Activated naive CD4-positive, alpha-beta T cell treated with anti-CD3 and anti-CD28 coated beads for 36 hours (primary cell): ENCODE measurements around the gene AP1S1. TPM values are rescaled to one million over a fixed set of nuclear protein-coding genes. Genes with fewer than 3 reads are reported as not detected.

ENCODE experiments used
- CTCF ChIA-PET: fragments of 350-600 bp; sonication (Branson Sonifier 250); formaldehyde crosslinking; loops from one replicate; lab custom pipeline; 2021; ENCODE audit warnings: antibody characterized with exemption; lab: Charles Lee
- DNase-seq: peaks from one replicate; pipeline ENCODE4 v3.0.0-alpha.2; 2020
- H3K27ac Mint-ChIP-seq: one replicate; pipeline ENCODE4 v1.8.0; 2021; ENCODE audit warnings: mild to moderate bottlenecking, mixed read lengths
- H3K27me3 Mint-ChIP-seq: one replicate; pipeline ENCODE4 v1.8.0; 2021; ENCODE audit warnings: low read depth, mixed read lengths
- H3K36me3 Mint-ChIP-seq: one replicate; pipeline ENCODE4 v1.8.0; 2021; ENCODE audit warnings: low read depth, mixed read lengths
- H3K4me1 Mint-ChIP-seq: one replicate; pipeline ENCODE4 v1.8.0; 2021; ENCODE audit warnings: low read depth, mixed read lengths
- H3K4me3 Mint-ChIP-seq: one replicate; pipeline ENCODE4 v1.8.0; 2021; ENCODE audit warnings: mild to moderate bottlenecking, moderate library complexity, mixed read lengths
- H3K9me3 Mint-ChIP-seq: one replicate; pipeline ENCODE4 v1.8.0; 2021; ENCODE audit warnings: mixed read lengths
- intact Hi-C: fragments of 100-400 bp; cut with micrococcal nuclease; formaldehyde crosslinking; loops from one replicate; pipeline ENCODE4 v1.15.1; 2023
- total RNA-seq, 2 experiments: library from RNA; stranded (reverse); gene quantifications; one replicate each; pipeline ENCODE4 v1.2.3, GENCODE V29; 2021

Gene AP1S1
- total RNA-seq, 2 experiments from 2014 or later = 40.6 to 43.5 TPM

DNA sequence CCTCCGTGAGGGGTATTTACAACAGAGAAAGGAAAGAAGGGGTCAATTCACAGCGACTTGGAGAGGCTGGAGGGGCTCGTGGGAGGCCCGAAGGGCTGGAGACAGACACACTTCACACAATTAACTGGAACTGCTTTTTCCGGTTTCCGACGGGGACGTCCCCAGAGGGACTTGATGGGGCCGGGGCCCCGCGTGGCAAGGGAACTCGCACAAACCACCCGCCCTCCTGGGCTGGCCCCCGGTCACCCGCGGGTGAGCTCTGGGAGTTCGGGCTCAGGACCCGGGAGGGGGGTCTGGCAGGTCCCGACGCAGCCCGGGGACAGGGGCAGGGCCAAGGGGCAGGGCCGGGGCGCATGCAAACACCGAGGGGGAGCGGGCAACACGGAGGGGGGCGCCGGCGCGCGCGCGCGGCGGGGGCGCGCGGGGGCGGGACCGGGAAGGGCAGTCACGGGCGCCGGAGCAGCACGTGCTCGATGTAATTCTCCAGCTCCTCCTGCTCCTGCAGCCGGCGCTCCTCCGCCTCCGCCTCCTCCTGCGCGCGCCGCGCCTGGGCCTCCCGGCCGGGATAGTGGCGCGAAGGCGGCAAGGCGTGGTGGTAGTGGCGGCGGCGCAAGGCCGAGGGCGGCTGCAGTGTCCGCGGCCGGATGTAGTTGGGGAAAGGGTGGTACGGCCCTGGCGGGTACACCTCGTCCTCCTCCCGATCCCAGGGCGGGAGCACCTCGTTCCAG is 8.4 kb downstream of the AP1S1 start:
- no peak for DNase-seq
- CTCF ChIA-PET = interaction anchor here (0.6 kb wide), 1 partner anchor 30 kb away, joined by 3 read pairs; no protein-coding TSS in a partner anchor
- H3K36me3 Mint-ChIP-seq = peaks cover 15% of the 10 kb centered on the region
- H3K4me3 Mint-ChIP-seq = peak overlapping the region; percentile 36
- H3K9me3 Mint-ChIP-seq = no peaks in the 10 kb centered on the region
- peaks cover 38% of the 10 kb centered on the region for H3K4me1 Mint-ChIP-seq
- intact Hi-C loops = loop anchor here (10.0 kb wide), 1 partner anchor 268 kb away; the partner anchor contains the start of gene ACHE
- H3K27me3 Mint-ChIP-seq = peaks cover 41% of the 10 kb centered on the region
- H3K27ac Mint-ChIP-seq = no peak overlapping the region

DNA sequence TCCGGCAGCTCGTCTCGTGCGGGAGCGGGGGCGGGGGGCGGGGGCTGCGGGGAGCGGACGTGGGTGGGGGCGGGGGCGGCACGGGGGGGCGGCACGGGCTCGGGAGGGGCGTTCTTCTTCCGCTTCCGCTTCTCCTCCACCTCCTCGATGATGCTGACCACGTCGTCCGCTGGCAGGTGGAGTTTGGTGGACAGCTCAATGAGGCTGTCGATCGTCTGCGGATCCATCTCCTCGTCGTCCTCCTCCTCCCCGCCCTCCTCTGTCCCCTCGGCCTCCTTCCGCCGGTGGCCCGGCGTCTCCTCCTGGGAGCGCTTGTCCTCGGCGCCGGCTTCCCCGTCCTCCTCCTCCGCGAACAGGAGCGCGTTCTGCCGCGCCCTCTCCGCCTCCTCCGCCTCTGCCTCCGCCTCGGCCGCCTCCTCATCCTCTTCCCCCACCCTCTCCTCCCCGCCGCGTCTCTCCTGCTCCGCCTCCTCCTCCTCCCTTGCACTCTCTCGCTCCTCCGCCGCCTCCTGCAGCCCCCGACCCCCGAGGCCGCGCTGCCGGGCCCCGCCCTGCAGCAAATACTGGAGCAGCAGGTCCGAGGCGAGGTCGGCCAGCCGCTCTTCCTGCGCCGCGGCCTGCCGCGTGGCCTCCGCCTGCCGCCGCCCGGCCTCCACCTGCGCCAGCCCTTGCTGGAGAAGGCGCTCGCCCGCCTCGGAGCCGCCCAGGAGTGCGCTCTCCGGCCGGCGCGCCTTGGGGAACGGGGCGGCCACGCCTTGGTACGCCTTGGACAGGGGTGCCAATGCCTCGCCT is 9.2 kb downstream of the AP1S1 start:
- intact Hi-C loops = loop anchor here (10.0 kb wide), 1 partner anchor 269 kb away; the partner anchor contains the start of gene ACHE
- peak; percentile 23 for DNase-seq
- Mint-ChIP-seq H3K27ac (no peak overlapping the region), H3K27me3 (peaks cover 45% of the 10 kb centered on the region), H3K36me3 (peaks cover 12% of the 10 kb centered on the region), H3K9me3 (no peaks in the 10 kb centered on the region), H3K4me1 (peaks cover 42% of the 10 kb centered on the region), H3K4me3 (peak overlapping the region; percentile 56)
- CTCF ChIA-PET = interaction anchor here (0.6 kb wide), 1 partner anchor 30 kb away, joined by 3 read pairs; no protein-coding TSS in a partner anchor

DNA sequence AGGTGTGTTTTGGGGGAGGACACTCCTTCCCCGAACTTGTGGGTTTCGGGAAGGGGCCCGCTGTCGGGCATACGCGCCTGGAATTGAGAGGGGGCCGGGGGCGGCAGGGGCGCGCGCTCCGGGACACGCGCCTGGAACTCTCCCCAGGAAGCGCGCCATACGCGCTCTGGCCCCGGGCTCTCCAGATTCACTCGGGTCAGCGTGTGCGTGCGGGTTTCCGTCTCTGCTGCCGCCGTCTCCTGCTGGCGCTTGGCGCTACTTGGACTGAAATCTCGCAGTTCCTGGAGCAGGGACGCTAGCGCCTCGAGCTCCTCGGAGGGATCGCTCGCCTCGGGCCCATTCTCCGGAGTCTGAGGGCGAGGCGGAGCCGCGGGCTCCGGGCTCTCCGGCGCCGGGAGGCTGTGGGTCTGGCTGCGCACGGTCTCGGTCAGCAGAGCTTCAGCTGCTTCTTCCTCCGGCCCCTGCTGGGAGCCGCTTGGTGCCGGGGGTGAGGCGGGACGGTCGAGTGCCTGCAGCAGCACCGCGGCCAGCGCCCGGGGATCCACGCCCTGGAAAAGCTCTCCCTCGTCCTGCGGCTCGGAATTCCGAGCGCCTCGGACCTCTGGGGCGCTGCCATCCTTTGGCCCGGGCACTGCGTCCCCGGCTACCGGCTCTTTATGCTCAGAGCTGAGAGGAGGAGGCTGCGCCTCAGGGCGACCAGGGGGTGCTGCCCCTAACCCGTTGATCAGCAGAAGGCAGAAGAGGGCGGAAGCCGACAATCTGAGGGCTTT is 10.0 kb downstream of the AP1S1 start:
- H3K27me3 Mint-ChIP-seq = peaks cover 50% of the 10 kb centered on the region
- CTCF ChIA-PET = no interaction called here
- H3K36me3 Mint-ChIP-seq = peaks cover 8% of the 10 kb centered on the region
- no peak overlapping the region for H3K27ac Mint-ChIP-seq
- DNase-seq = no peak
- no peak overlapping the region for H3K4me3 Mint-ChIP-seq
- intact Hi-C loops = loop anchor here (10.0 kb wide), 1 partner anchor 269 kb away; the partner anchor contains the start of gene ACHE
- no peaks in the 10 kb centered on the region for H3K9me3 Mint-ChIP-seq
- H3K4me1 Mint-ChIP-seq = peaks cover 48% of the 10 kb centered on the region

DNA sequence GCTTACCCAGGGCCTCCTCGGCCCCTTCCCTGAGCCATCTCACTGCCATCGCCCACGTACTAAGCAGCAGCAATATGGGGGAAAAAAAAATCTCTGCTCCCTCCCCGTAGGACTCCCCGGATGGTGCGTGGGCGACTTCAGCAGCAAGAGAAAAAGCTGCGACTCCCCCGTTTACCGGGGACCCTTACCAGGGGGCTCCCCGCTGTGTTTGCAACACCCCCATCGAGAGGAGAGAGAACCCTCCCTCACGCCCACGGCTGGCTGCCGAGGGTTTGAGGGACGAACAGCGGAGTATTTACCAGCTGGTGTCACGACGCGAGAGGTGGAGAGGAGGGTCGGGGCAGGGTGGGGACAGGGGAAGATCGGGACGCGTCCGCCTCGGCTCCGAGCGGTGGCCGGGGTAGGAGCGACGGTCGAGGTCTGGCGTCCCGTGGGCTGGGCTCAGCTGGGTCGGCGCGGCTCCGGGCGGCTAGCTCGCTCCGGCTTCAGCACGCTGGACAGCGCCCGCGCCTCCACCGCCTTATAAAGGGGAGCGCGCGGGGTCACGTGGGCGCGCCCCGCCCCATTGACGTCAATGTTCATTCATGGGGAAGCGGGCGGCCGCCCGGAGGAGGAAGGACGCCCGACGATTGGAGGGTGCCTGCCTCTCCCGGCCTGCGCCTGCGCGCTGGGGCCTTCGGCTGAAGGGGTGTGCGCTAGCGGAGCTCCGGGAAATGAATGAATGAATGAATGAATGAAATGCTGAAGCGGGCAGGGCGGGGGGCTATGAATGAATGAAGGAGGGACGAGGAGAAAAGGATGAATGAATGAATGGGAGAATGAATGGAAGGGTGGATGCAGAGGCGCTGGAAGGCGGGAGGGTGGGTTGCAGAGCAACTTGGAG is 11.0 kb downstream of the AP1S1 start, which contains the start of gene VGF:
TSS of gene VGF (minus strand) at position 495 of the 883 bp plus-strand sequence. CDS start 726 bp downstream, outside the sequence.
- Mint-ChIP-seq H3K36me3 (peaks cover 4% of the 10 kb centered on the region), H3K9me3 (no peaks in the 10 kb centered on the region), H3K4me1 (peaks cover 58% of the 10 kb centered on the region), H3K4me3 (peak within 1 kb of the TSS; percentile 77), H3K27ac (no peak within 1 kb of the TSS), H3K27me3 (peaks cover 58% of the 10 kb centered on the region)
- CTCF ChIA-PET = interaction anchor here (0.7 to 1.4 kb wide), 5 partner anchors 21 to 276 kb away, joined by 3 to 8 read pairs (median 3); partner anchors contain the start of genes IFT22 and UFSP1
- DNase-seq = peak; percentile 95
- intact Hi-C loops = loop anchor here (1.0 to 10.0 kb wide), 4 partner anchors 9 to 271 kb away; partner anchors contain the start of genes ACHE, AP1S1 and IFT22

- Mint-ChIP-seq H3K27ac (no peak overlapping the region), H3K4me3 (peak overlapping the region; percentile 77), H3K9me3 (no peaks in the 10 kb centered on the region), H3K27me3 (peaks cover 66% of the 10 kb centered on the region), H3K4me1 (peaks cover 66% of the 10 kb centered on the region), H3K36me3 (peaks cover 3% of the 10 kb centered on the region)
- intact Hi-C loops = loop anchor here (1.0 to 10.0 kb wide), 4 partner anchors 8 to 271 kb away; partner anchors contain the start of genes ACHE, AP1S1 and IFT22
- DNase-seq = no peak
- CTCF ChIA-PET = interaction anchor here (1.0 to 1.4 kb wide), 4 partner anchors 22 to 277 kb away, joined by 3 to 8 read pairs (median 3); partner anchors contain the start of genes IFT22 and UFSP1
Observed at GRCh38 chr7:101165958-101166647, 11.8 kb downstream of the AP1S1 start.

DNA sequence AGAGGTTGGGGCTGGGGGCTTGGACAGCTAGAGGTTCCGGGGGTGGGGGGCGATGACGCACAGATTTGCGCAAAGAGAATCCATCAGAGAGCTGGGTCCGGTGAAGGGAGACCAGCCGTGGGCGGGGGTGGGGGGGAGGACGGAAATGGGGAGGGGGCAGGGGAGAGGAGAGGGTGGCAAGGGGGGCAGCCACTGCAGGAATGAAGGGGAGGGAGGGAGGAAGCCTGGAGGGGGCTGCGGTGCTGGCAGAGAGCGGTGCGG is 12.3 kb downstream of the AP1S1 start:
- intact Hi-C loops = loop anchor here (10.0 kb wide), 1 partner anchor 272 kb away; the partner anchor contains the start of gene ACHE
- CTCF ChIA-PET = interaction anchor here (0.6 kb wide), 1 partner anchor 193 kb away, joined by 4 read pairs; no protein-coding TSS in a partner anchor

GRCh38 chr7:101166909-101167644 is 12.8 kb downstream of the AP1S1 start:
- Mint-ChIP-seq H3K9me3 (no peaks in the 10 kb centered on the region), H3K27ac (no peak overlapping the region), H3K36me3 (no peaks in the 10 kb centered on the region), H3K27me3 (peaks cover 71% of the 10 kb centered on the region), H3K4me3 (no peak overlapping the region), H3K4me1 (peaks cover 76% of the 10 kb centered on the region)
- intact Hi-C loops = loop anchor here (10.0 kb wide), 1 partner anchor 272 kb away; the partner anchor contains the start of gene ACHE
- CTCF ChIA-PET = interaction anchor here (0.6 kb wide), 1 partner anchor 193 kb away, joined by 4 read pairs; no protein-coding TSS in a partner anchor
- peak; percentile 14 for DNase-seq

More for the DNA sequence above, 12.3 kb downstream of the AP1S1 start:
- H3K27me3 Mint-ChIP-seq = peaks cover 66% of the 10 kb centered on the region
- no peak overlapping the region for H3K4me3 Mint-ChIP-seq
- no peak overlapping the region for H3K27ac Mint-ChIP-seq
- H3K9me3 Mint-ChIP-seq = no peaks in the 10 kb centered on the region
- no peak for DNase-seq
- H3K4me1 Mint-ChIP-seq = peaks cover 71% of the 10 kb centered on the region
- no peaks in the 10 kb centered on the region for H3K36me3 Mint-ChIP-seq

DNA sequence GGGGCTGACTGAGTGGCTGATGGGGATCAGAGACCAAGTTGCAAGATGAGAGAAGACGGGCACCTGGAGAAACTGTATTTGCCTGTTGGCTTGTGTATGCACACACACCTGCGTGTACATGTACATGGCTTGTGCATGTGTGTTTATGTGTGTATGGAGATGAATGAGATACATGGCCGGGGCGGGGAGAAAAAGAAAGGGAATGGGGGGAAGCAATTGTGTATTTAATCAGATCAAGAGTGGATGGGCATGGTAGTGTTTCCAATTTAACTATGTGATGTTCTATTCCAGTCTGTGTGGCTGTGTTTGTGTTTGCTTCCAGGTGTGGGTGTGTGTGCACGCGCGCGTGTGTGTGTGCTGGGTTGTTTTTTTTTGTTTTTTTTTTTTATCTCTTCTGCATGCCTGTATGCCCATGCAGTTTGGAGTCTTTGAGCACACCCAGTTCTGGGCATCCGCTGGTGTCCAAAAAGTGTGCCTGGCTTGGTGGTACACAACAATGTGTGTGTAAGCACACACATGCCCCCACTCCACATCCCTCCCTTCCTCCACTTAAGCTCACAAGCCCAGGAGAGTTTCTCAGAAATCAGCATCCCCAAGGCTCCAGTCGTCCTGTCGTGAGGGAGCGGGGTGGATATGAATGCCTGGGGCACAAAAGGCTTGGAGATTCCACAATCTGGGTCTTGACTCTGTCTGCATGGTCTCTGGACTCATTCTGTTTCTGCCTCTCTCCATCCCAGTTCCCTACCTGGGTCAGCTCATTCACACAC is 13.6 kb downstream of the AP1S1 start:
- H3K27me3 Mint-ChIP-seq = peaks cover 70% of the 10 kb centered on the region
- H3K4me1 Mint-ChIP-seq = peaks cover 76% of the 10 kb centered on the region
- no peaks in the 10 kb centered on the region for H3K36me3 Mint-ChIP-seq
- no peak overlapping the region for H3K27ac Mint-ChIP-seq
- no peak for DNase-seq
- no peak overlapping the region for H3K4me3 Mint-ChIP-seq
- CTCF ChIA-PET = interaction anchor here (0.5 to 1.6 kb wide), 7 partner anchors 15 to 464 kb away, joined by 3 to 17 read pairs (median 4); no protein-coding TSS in a partner anchor
- intact Hi-C loops = loop anchor here (10.0 kb wide), 1 partner anchor 273 kb away; the partner anchor contains the start of gene ACHE
- H3K9me3 Mint-ChIP-seq = no peaks in the 10 kb centered on the region

DNA sequence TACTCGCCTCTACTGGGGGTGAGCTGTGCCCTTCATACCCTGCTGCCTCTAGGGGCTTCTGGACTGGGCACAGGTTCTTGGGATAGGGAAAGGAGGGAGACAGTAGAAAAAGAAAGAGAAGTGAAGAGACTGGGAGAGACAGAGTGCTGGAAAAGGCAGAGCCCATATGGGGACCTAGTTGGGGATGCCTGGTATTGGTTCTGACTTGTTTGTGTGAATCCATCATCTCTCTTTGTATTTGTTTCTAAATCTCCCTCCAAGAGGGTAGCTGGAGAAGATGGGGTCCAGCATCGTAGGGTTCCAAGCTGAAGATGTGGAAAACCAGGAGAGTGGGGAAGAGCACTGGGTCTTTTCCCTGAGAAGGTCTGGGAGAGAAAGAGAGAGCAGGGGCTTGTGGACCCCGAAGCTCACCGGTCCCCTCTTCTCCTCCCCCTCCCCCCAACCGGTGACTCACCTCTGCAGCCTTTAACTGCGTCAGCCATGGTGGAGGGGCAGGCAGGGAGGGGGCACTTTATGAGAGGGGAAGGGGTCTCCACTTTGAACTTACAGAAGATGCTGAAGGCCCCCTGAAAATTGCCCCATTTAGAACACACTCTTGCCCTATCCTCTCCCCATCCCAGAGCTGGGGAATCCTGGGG is 14.3 kb downstream of the AP1S1 start:
- H3K27ac Mint-ChIP-seq = no peak overlapping the region
- peak; percentile 25 for DNase-seq
- intact Hi-C loops = loop anchor here (1.0 to 10.0 kb wide), 3 partner anchors 24 to 274 kb away; partner anchors contain the start of gene ACHE
- no peak overlapping the region for H3K4me3 Mint-ChIP-seq
- H3K9me3 Mint-ChIP-seq = no peaks in the 10 kb centered on the region
- peaks cover 78% of the 10 kb centered on the region for H3K4me1 Mint-ChIP-seq
- H3K36me3 Mint-ChIP-seq = no peaks in the 10 kb centered on the region
- CTCF ChIA-PET = interaction anchor here (0.5 to 1.6 kb wide), 8 partner anchors 14 to 465 kb away, joined by 3 to 17 read pairs (median 4); no protein-coding TSS in a partner anchor
- peaks cover 73% of the 10 kb centered on the region for H3K27me3 Mint-ChIP-seq
